SK-N-SH treated with all-trans-retinoic acid at 6 μM for 48 hours (cell line): ENCODE data around the gene PLEKHA4.

Experiments used
- ARNTL ChIP-seq: fragments of 450-650 bp; formaldehyde crosslinking; IDR thresholded peaks from 2 replicates; pipeline ENCODE4 v1.5.0; 2020; ENCODE audit warnings: low read depth, mild to moderate bottlenecking, moderate library complexity, borderline replicate concordance
- BACH2 ChIP-seq: fragments of 250-450 bp; sonication (Bioruptor Pico); IDR thresholded peaks from 2 replicates; pipeline ENCODE4 v1.9.0; 2021; ENCODE audit warnings: mild to moderate bottlenecking, borderline replicate concordance
- CSRNP3 ChIP-seq: fragments of 250-450 bp; sonication (Bioruptor Pico); IDR thresholded peaks from 2 replicates; pipeline ENCODE4 v1.5.1; 2021; ENCODE audit warnings: mild to moderate bottlenecking, moderate library complexity
- ESRRG ChIP-seq: fragments of 250-450 bp; sonication (Bioruptor Pico); IDR thresholded peaks from 2 replicates; pipeline ENCODE4 v1.6.1; 2021; ENCODE audit warnings: mild to moderate bottlenecking
- GLIS3 ChIP-seq: fragments of 250-450 bp; sonication (Bioruptor Pico); IDR thresholded peaks from 2 replicates; pipeline ENCODE4 v1.5.0; 2020; ENCODE audit warnings: mild to moderate bottlenecking, moderate library complexity
- OSR1 ChIP-seq: fragments of 250-450 bp; sonication (Bioruptor Pico); IDR thresholded peaks from 2 replicates; pipeline ENCODE4 v1.8.0; 2022; ENCODE audit warnings: moderate library complexity, mild to moderate bottlenecking, inconsistent platforms
- RARB ChIP-seq: fragments of 250-450 bp; sonication (Bioruptor Pico); IDR thresholded peaks from 2 replicates; pipeline ENCODE4 v1.8.0; 2021; ENCODE audit warnings: mild to moderate bottlenecking, moderate library complexity
- TOX ChIP-seq: fragments of 250-450 bp; sonication (Bioruptor Pico); IDR thresholded peaks from 2 replicates; pipeline ENCODE4 v1.8.0; 2021; ENCODE audit warnings: mild to moderate bottlenecking, moderate library complexity, borderline replicate concordance
- ZFP3 ChIP-seq: fragments of 250-450 bp; sonication (Bioruptor Pico); IDR thresholded peaks from 2 replicates; pipeline ENCODE4 v1.5.0; 2020; ENCODE audit warnings: mild to moderate bottlenecking, moderate library complexity
- ZFP30 ChIP-seq: fragments of 450-650 bp; formaldehyde crosslinking; IDR thresholded peaks from 2 replicates; pipeline ENCODE4 v1.5.0; 2022; ENCODE audit warnings: mild to moderate bottlenecking, moderate library complexity
- ZNF8 ChIP-seq: fragments of 450-650 bp; formaldehyde crosslinking; IDR thresholded peaks from 2 replicates; pipeline ENCODE4 v1.5.0; 2020; ENCODE audit warnings: mild to moderate bottlenecking, moderate library complexity
- TF ChIP-seq, protein P1 (sequence below): fragments of 250-450 bp; sonication (Bioruptor Pico); IDR thresholded peaks from 2 replicates; pipeline ENCODE4 v1.8.0; 2020; ENCODE audit warnings: mild to moderate bottlenecking, moderate library complexity, borderline replicate concordance
- TF ChIP-seq, protein P2 (sequence below): fragments of 250-450 bp; sonication (Bioruptor Pico); IDR thresholded peaks from 2 replicates; pipeline ENCODE4 v1.5.0; 2020; ENCODE audit warnings: mild to moderate bottlenecking, moderate library complexity

DNA sequence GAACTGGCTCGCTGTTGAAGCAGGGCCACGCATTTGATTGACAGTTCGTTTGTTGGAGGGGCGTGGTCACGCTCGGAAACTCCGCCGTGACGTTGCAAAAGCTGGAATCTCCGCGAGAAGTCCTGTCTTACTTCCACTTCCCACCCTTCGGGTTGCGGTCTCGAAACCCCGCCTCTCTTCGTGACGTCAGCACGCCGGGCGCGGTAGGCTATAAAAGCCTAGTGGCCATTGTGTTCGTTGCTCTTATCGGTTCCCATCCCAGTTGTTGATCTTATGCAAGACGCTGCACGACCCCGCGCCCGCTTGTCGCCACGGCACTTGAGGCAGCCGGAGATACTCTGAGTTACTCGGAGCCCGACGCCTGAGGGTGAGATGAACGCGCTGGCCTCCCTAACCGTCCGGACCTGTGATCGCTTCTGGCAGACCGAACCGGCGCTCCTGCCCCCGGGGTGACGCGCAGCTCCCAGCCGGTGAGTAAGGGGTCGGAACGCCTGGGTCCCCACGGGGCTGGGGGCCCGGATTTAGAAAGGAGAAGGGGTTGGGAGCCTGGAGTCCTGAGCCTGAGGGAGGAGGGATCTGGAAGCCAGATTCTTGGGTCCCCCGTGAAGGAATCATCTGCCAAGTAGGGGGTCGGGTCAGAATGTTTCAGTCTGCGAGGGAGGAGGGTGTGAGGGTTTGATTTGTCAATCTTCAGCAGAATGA, 3.9 kb upstream of the PLEKHA4 start, which contains the start of gene PPP1R15A:
- 0 out of 2 replicates have a peak, but pooled peaks have one; percentile 12 for TF ChIP-seq GLIS3 (CRISPR knock-in tag)
- TF ChIP-seq ZFP30 (CRISPR knock-in tag): no peak
- no peak for TF ChIP-seq RARB (CRISPR knock-in tag)
- TF ChIP-seq ARNTL (CRISPR knock-in tag): no peak
- no peak for TF ChIP-seq OSR1 (CRISPR knock-in tag)
- peak; percentile 36 for TF ChIP-seq TOX (CRISPR knock-in tag)
- no peak for TF ChIP-seq BACH2 (CRISPR knock-in tag)
- no peak for TF ChIP-seq ESRRG
- TF ChIP-seq, protein P1, sequence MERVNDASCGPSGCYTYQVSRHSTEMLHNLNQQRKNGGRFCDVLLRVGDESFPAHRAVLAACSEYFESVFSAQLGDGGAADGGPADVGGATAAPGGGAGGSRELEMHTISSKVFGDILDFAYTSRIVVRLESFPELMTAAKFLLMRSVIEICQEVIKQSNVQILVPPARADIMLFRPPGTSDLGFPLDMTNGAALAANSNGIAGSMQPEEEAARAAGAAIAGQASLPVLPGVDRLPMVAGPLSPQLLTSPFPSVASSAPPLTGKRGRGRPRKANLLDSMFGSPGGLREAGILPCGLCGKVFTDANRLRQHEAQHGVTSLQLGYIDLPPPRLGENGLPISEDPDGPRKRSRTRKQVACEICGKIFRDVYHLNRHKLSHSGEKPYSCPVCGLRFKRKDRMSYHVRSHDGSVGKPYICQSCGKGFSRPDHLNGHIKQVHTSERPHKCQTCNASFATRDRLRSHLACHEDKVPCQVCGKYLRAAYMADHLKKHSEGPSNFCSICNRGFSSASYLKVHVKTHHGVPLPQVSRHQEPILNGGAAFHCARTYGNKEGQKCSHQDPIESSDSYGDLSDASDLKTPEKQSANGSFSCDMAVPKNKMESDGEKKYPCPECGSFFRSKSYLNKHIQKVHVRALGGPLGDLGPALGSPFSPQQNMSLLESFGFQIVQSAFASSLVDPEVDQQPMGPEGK (CRISPR knock-in tag): no peak; the same call in 1 of the 2 replicates
- TF ChIP-seq, protein P2, sequence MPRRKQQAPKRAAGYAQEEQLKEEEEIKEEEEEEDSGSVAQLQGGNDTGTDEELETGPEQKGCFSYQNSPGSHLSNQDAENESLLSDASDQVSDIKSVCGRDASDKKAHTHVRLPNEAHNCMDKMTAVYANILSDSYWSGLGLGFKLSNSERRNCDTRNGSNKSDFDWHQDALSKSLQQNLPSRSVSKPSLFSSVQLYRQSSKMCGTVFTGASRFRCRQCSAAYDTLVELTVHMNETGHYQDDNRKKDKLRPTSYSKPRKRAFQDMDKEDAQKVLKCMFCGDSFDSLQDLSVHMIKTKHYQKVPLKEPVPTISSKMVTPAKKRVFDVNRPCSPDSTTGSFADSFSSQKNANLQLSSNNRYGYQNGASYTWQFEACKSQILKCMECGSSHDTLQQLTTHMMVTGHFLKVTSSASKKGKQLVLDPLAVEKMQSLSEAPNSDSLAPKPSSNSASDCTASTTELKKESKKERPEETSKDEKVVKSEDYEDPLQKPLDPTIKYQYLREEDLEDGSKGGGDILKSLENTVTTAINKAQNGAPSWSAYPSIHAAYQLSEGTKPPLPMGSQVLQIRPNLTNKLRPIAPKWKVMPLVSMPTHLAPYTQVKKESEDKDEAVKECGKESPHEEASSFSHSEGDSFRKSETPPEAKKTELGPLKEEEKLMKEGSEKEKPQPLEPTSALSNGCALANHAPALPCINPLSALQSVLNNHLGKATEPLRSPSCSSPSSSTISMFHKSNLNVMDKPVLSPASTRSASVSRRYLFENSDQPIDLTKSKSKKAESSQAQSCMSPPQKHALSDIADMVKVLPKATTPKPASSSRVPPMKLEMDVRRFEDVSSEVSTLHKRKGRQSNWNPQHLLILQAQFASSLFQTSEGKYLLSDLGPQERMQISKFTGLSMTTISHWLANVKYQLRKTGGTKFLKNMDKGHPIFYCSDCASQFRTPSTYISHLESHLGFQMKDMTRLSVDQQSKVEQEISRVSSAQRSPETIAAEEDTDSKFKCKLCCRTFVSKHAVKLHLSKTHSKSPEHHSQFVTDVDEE (CRISPR knock-in tag): peak; percentile 39; the same call in 1 of the 2 replicates
- no peak for TF ChIP-seq ZNF8
- TF ChIP-seq ZFP3 (CRISPR knock-in tag): no peak
- TF ChIP-seq CSRNP3: no peak
